ENCODE measurements around the gene MYOCD.

The MYOCD gene

DNA sequence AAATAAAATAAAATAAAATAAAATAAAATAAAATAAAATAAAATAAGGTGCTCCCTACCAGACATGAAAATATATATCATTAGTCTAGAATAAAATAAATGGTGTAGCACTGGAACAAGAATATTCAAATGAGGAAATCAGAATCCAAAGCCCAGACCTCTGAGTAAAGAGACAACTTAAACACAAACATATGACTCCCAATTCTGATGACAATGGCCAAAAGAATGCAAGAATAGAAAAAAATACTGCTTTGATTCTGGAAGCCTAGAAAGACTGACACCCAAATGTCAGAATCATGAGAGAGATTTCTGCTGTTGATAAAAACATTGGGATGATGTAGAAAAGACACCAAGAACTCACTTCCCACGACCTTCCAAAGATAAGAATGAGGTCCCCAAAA lies 27.9 kb downstream of the MYOCD start:
- no peak for DNase-seq (ENCODE audit: low read depth in 3 of 3, low spot score in 1 of 3)

DNA sequence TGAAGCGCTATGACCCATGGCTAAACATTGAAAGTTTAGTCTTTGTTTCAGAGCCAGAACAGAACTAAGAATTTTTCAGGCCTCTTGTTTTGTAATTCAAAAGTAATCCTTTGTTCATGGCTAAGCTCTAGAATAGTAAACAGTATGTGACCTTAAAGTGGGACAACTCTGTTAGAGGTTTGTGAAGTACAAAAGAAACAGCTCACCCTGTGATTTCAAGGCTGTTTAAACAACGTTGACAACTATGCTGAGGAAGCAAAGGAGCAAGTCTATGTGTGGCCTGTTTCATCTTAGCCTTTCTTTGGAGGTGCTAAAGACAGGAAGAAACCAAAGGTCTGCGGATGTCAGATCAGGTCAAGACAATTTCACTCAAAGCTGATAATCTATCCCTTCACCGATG lies 40.4 kb downstream of the MYOCD start:
- DNase-seq (ENCODE audit: low read depth in 3 of 3, low spot score in 1 of 3): no peak

DNA sequence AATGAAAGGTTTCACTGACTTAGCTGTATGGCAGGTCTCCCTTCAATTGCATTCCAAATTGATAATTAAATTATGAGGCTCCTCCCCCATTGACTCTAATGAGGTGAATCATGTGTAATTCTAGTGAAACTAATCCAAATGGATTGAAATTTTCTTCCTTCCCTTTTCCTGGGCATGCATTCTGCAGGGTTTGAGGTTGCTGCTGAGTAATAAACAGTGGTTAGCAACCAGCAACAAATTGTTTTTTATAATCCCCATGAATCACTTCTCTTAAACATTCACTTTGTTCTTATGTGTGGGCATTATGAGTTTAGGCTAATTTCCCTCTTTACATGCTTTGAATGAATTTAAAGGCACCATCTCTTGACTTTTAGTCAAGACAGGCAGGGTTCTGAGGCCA lies 43.4 kb downstream of the MYOCD start:
- no peak for DNase-seq (ENCODE audit: low read depth in 3 of 3, low spot score in 1 of 3)

DNA sequence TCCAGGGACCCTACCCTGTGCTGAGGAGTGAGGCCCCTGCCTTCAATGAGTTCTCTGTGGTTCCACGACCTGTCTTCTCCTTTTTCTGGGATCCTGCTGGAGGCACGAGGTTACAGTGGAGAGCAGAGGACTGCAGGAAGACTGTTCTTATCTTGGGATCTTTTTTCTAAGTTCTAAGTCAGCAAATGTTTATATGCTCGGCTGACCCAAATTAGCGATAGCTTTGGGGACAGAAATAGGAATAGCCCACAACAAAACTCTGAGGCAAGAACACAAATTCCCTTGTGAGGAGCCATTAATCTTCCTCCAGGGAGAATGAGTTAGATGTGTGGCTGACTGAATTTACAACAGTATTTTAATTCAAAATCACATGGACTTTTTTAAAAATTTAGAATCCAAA lies 46.7 kb downstream of the MYOCD start:
- DNase-seq (ENCODE audit: low read depth in 3 of 3, low spot score in 1 of 3): no peak

DNA sequence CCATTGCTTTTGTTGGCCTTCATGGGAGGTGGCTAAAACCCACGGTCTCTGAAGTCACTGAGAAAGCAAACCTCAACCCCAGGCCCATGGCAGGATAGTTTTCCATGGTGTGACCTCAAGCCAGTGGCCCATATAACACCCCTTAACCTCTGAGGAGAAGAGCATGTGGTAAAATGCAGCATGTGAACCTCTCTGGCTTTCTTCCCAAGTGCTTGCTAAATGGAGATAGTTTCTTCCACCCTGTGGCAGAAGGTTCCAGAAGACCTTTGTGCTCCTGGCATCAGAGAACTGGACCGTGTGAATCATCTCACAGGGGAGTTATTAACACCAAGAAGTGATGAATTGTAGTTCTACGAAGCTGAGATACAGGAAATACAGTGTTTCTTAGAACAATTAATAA lies 47.3 kb downstream of the MYOCD start:
- no peak for DNase-seq (ENCODE audit: low read depth in 3 of 3, low spot score in 1 of 3)

DNA sequence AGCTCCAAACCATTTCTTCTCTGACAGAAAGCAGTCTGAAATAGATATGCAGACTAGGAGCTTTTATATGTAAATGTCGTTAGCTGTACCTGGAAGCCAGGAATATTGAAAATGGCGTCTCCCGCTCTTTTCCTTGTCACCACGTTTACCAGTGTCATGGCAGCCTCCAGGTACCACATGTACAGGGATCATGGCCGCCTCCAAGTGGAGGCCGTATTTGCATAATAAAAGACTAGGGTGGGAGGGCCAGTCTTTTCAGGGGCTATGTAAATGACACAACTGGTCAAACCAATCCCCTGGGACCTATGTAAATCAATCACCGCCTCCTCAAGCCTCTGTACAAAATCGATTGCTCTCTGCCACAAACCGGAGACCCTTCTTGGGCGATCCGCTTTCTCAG lies 54.3 kb downstream of the MYOCD start:
- no peak for DNase-seq (ENCODE audit: low read depth in 3 of 3, low spot score in 1 of 3)

DNA sequence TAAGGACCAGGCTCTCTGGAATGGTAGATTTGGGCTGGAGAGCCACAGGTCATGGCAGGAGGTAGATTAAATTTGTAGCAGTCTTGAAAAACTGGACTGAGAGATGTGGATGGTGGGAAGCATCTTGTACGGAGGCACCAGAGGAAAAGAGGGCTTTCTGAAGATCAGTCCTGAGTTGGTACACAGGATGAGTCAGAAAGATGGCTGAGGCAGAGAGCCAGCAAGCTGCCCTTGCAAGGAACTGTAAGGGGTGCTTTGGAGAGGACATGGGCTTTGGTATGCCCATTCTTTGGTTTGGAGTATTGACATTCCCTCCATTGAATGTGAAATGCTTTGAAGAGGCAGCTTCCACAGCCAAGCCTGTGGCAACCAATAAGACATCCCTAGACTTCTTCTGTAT lies 55.9 kb downstream of the MYOCD start:
- no peak for DNase-seq (ENCODE audit: low read depth in 3 of 3, low spot score in 1 of 3)

DNA sequence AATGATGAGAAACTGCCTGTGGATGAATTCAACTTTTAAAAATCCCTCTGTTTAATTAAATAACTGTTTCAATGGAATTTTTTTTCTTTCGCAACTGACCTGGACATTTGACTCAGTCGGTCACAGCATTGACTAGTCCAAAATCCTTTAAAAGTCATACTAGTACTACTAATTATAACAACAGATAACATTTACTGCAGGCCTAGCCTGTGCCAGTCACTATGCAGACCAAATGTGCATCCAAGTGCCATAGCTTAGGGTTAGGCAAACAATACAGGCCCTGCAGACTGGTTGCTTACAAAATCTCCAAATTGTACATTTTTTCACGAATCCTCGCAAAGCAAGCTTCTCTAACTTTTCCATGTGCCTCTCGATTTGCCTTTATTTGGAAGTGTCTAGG lies 56.6 kb downstream of the MYOCD start:
- DNase-seq (ENCODE audit: low read depth in 3 of 3, low spot score in 1 of 3): no peak

DNA sequence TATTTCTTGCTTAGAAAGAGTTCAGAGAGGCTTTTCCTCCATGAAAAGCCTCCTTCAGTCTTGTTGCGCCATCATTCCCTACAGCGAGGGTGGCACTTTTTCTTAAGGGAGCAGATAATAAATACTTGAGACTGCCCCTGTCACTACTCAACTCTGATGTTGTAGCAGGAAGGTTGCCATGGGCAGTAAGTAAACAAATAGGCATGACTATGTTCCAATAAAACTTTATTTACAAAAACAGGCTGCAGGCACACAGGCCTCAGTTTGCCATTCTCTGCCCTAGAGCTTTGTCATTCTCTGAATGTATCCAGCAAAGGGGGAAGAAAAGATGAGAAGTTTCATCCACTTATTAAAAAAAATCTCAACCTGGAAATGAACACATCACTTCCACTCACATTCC lies 60.4 kb downstream of the MYOCD start:
- DNase-seq (ENCODE audit: low read depth in 3 of 3, low spot score in 1 of 3): no peak

DNA sequence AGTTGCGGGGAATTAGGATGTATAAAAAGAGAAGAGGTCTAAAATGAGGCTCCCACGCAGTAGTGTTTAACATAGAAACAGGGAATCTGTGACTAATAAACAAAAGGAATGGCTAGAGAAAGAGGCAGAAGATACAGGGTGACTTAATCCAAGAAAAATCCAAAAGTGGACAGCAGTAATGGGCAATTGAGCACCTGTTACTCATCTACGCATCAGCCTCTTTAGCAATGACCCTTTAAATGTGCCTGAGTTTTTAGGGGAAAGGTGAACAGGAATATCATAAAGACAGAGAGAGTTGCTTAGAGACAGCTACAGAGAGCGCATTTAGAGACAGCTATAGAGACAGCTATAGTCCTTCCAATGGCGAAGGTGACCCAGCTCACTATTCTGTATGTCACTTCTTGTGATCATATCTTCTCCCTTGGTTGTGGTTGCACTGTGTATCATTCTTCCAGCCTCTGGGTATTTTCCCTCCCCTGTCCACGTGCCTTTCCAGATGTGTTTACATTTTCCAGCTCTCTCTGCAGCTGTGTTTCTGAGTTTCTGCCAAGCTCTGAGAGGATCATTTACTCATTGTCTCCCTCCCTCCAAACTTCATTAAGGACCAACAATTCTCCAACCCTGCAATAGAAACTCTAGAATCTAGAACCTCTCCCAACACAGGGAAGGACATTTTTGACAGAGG lies 61.5 kb downstream of the MYOCD start:
- DNase-seq (ENCODE audit: low read depth in 3 of 3, low spot score in 1 of 3): no peak

DNA sequence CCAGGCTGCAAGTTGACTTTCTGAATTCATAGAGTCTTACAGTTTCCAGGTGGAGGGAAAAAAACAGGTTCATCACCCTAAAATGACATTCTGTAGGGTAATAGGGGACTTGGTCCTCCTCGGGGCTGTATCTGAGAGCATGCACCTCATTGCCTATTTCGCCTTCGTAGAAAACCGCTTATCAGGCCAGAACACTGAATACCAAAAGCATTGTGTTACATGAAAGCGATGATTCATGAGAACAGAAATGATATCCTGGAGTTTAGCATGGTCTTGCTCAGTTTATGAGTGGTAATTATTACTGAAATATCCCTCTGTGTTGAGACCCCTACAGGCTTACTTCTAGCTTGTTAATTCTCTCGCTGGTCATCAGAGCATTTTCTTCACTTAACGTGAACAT lies 62.2 kb downstream of the MYOCD start:
- no peak for DNase-seq (ENCODE audit: low read depth in 3 of 3, low spot score in 1 of 3)

DNA sequence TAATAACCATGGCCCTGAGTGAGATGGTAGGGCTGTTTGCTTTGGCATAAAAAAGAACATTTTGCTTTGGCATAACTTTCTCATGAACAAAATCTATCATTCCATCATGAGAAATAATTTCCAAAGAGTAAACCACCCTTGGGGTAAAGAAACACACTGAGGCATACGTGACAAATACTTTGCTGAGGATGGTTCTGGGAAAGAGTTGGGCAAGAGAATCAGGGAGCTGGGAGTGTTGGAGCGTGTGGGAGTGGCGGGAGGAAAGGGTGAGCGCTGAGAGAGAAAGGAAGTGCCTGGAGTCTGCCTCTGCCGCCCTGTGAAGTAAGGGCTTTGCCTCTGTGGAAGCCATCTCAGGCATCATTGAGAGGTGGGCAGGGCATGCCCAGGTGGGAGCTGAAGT lies 63.4 kb downstream of the MYOCD start:
- DNase-seq (ENCODE audit: low read depth in 3 of 3, low spot score in 1 of 3): no peak

DNA sequence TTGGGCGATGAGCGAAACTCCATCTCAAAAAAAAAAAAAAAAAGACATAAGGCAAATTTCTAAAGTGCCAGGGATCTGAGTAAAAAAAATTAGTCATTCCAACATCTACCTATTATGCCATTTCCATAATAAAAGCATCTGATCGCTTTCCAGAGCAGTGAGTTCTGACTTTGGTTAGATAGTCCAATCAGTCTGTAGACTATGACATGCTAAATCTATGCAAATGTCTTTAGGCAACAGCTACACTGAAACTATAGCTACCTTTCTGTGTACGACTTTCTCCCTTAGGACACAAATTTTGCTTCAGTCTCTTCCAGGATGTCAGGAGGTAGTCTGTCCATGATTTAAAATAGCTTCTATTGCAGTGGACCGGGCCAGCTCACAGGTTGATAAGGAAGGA lies 64.7 kb downstream of the MYOCD start:
- no peak for DNase-seq (ENCODE audit: low read depth in 3 of 3, low spot score in 1 of 3)

DNA sequence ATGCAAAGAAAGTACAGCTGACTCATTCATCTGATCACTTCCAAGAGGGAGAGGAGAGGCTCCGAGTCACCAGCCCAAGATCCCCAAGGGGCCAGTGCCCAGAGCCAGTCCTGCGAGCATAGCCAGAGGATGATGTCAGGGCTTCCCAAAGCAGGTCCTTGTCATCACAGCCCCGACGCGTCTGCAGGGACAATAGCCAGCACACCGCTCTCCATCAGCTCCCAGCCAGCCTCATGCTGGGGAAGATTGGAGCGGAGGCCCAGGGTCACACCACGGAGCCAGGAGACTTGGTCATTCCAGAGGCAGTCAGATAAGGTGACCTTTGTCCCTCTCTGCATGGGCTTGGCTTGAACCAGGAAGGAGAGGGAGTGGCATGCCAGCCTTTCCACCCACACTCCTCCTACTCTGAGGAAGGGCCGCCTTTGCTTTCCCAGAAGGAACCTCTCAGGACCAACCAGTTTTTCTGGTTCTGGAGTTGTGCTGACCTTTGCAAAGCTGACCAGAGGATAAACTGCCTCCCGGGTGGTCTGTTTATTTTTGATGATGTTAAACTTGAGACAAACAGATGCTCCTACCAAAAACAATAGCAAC lies 65.3 kb downstream of the MYOCD start:
- DNase-seq (ENCODE audit: low read depth in 3 of 3, low spot score in 1 of 3): no peak

DNA sequence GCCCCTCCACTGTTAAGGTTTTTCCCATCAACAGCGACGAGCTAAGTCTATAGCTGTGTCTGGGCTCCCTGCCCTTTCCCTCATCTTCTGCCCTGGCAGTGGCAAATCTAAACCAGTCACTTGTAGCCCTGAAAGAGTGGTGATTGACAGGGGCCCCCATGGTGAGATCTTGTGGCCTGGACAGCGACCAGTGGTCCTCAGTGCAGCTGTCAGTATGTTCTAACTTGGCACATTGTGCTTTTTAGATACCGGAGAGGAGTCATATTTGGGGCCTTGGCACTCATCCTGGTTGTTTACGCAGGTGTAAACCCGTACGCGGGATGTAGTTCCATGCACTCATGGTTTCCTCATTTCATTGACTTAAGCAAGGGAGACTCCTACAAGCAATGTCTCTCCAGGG lies 66.1 kb downstream of the MYOCD start:
- DNase-seq (ENCODE audit: low read depth in 3 of 3, low spot score in 1 of 3): no peak

DNA sequence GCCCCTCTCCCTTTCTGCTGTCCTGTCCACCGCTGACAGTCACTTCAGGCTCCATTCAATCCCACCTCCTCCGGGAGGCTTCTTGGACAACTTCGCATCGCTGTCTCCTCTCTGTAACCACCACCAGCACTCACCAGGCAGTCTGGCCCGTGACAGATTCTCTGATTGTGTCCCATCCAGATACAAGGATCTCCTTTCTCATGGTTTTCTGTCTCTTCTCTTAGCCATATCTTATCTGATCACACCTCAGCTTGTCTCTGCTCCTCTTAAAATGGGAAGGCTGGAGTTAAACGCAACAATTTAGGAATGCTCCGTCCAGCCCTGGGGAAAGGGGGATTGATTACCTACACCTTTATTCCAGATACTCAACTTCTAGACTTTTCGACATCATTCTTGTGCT lies 66.7 kb downstream of the MYOCD start:
- no peak for DNase-seq (ENCODE audit: low read depth in 3 of 3, low spot score in 1 of 3)

DNA sequence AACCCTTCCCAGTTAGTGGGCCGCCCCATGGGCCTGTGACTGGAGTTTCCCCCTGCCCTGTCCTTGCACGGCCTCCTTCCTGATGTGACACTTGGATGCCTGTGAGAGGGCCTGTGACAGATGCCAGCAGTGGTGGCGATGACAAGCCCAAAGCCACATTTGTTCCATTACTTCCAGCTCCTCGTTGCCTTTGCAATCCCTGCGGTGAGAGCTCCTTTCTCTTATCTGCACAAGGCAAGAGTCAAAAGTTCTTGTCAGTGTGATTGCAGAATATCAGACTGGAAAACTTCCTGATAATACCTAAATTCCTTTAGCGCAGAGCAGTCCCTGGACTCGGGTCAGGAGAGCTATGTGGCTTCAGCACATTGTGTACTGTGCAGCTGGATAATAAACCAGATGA lies 69.2 kb downstream of the MYOCD start:
- no peak for DNase-seq (ENCODE audit: low read depth in 3 of 3, low spot score in 1 of 3)

DNA sequence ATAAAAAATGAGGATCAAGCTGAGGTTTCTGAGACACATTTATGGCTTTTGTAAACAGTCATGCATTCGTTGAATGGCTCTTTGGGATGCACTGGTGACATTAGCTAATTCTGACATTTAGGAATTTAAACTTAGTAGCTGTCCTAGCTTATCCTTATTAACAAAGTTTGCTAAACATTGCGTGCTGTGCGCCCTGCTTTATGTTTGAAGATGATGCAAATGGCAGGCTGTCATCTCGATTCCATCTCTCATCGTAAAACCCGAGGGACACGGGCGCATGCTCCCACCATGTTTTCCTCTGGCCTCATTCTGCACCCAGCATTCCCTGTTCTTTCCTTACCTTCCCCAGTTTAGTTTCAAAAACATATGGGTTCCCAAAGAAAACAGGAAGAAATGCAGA lies 69.8 kb downstream of the MYOCD start:
- no peak for DNase-seq (ENCODE audit: low read depth in 3 of 3, low spot score in 1 of 3)

DNA sequence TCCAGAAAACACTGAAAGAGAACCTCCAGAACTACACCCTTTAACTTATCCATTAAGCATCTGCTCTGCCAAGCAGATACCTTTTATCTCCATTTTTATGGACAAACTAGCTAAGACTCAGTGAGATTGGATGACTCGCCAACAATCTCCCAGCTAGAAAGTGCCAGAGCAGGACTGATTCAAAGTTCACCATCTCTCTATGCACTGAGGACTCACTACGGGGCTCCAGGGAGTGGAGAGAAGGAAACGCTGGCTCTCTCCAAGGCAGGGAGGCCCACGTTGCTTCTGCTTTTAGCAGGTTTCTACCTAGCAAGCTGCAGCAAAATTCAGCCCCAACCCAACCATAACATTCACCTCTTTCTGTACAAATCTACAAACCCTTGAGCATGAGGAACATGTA lies 70.8 kb downstream of the MYOCD start:
- DNase-seq (ENCODE audit: low read depth in 3 of 3, low spot score in 1 of 3): no peak

DNA sequence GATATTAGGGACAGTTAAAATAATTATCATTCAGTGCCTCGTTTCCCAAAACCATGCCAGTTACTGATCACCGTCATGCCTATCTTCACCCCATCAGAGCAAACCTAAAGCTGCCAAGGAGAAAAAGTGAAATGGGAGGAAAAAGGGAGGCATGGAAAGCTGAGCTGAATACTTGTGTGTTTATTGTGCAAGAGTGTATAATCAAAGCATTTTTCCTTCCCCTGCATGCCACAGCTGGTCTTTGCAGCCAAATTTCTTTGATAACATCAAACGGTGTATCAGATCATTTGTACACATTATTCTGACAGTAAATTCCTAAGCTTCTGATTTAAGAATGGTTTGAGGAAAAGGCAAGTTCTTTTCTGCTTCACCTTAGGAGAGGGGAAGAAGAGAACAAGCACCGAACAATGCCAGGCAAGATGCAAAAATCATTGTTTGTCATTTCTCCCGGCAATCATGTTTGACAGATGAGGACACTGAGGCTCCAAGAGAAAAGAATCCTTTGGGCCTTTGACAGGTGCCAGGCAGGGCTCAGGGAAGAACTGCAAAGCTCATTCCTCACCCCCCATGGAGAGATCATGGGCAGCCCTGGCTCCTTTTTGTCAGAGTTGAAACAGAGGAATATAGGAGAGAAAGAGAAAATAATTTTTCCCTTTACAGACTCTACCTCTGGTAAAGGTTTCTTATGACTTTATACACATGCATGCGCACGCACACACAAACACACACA lies 72.2 kb downstream of the MYOCD start:
- no peak for DNase-seq (ENCODE audit: low read depth in 3 of 3, low spot score in 1 of 3)

DNA sequence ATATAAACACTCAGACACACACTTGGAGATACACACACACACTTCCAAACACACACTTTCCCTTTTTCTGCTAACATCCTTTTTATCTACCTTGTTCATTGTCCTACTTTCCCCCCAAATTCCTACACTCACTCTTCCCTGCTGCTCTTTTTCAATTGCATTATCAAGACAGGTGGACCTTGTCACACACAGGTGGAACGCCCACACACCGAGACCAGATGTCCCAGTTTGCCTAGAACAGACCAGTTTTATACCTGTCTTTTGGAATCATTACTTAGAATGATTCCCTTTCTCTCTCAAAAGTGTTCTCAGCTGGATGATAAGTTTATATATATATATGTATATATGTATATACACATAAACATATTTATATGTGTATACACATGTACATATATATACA lies 72.9 kb downstream of the MYOCD start:
- no peak for DNase-seq (ENCODE audit: low read depth in 3 of 3, low spot score in 1 of 3)

DNA sequence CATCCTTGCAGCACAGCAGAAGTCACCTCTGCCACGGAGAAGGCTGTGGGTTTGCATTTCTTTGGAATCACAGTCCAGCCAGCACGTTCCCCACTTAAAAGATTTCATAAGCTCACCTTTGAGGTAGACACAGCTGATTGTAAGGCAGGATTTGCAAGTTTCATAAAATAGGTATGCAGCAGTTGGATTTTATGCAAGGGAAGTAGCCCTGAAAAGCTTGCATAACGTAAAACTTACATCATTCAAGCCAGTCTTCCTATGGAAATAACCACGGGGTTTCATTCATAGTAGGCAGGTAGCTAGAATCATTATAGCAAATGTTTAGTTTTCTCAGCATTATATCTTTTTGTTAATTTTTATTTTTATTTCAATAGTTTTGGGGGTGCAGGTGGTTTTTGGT lies 73.8 kb downstream of the MYOCD start:
- no peak for DNase-seq (ENCODE audit: low read depth in 3 of 3, low spot score in 1 of 3)

DNA sequence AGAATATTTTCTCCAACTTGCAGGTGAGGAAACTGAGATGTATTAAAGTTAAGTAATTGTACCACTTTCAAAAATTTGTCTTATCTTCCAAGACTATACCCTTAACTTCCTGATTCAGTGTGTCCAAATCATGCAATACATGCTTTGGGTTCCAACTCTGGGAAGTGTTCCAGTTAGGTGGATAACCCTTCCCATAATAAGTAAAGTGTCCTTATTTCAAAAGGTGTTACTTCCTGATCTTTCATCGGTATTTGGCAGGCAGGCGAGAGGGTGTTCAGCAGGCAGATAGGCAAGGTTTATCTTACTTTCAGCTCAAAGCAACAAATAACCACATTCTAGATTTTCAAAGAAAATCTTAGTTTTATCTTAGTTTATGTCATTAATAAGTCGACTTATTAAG lies 77.4 kb downstream of the MYOCD start:
- DNase-seq (ENCODE audit: low read depth in 3 of 3, low spot score in 1 of 3): no peak

Data from stimulated activated CD4-positive, alpha-beta T cell treated with anti-CD3 and anti-CD28 coated beads, TNF-alpha, amount 100 ng/mL, for 1 hour (primary cell).